Measurements from ENCODE around the gene EPB41L2.
A peak's percentile ranks its signal among the peaks of the same experiment; 100 is the strongest.

EPB41L2 gene

GRCh38 chr6:130864344-130864743, 198.7 kb downstream of the EPB41L2 start:
- no peak for DNase-seq
- no peak for ATAC-seq

- DNase-seq: no peak
- no peak for ATAC-seq
These were observed 199.4 kb downstream of the EPB41L2 start for GRCh38 chr6:130863415-130864230.

GRCh38 chr6:130862370-130862769, 200.7 kb downstream of the EPB41L2 start:
- no peak for ATAC-seq
- no peak for DNase-seq

- no peak for DNase-seq
- no peak for ATAC-seq
These were observed 203.7 kb downstream of the EPB41L2 start for GRCh38 chr6:130859161-130859867.

- ATAC-seq (no peak), DNase-seq (no peak)
These were observed 204.4 kb downstream of the EPB41L2 start for GRCh38 chr6:130858498-130859160.

GRCh38 chr6:130858054-130858453, 205.0 kb downstream of the EPB41L2 start:
- ATAC-seq (no peak), DNase-seq (no peak)

GRCh38 chr6:130853555-130854183, 209.4 kb downstream of the EPB41L2 start:
- ATAC-seq (no peak), DNase-seq (no peak)

- no peak for ATAC-seq
- no peak for DNase-seq
These were observed 210.0 kb downstream of the EPB41L2 start for GRCh38 chr6:130852844-130853554.

GRCh38 chr6:130851026-130851425, 212.0 kb downstream of the EPB41L2 start:
- DNase-seq: no peak
- no peak for ATAC-seq

- no peak for DNase-seq
- ATAC-seq: no peak
These were observed 213.5 kb downstream of the EPB41L2 start for GRCh38 chr6:130849594-130849993.

GRCh38 chr6:130848945-130849344, 214.1 kb downstream of the EPB41L2 start:
- peak; percentile 17 for DNase-seq
- ATAC-seq: peak; percentile 90

- DNase-seq (no peak), ATAC-seq (no peak)
These were observed 215.8 kb downstream of the EPB41L2 start for GRCh38 chr6:130847001-130847910.

GRCh38 chr6:130846501-130846900, 216.5 kb downstream of the EPB41L2 start:
- ATAC-seq (no peak), DNase-seq (no peak)

- DNase-seq: no peak
These were observed 219.3 kb downstream of the EPB41L2 start for GRCh38 chr6:130843575-130844320.

GRCh38 chr6:130841128-130841728, 221.8 kb downstream of the EPB41L2 start:
- ATAC-seq (no peak), DNase-seq (no peak)

More at GRCh38 chr6:130843575-130844320, 219.3 kb downstream of the EPB41L2 start:
- peak; percentile 61 for ATAC-seq

GRCh38 chr6:130840050-130840449, 223.0 kb downstream of the EPB41L2 start:
- DNase-seq: no peak
- no peak for ATAC-seq

- ATAC-seq (no peak), DNase-seq (no peak)
These were observed 223.7 kb downstream of the EPB41L2 start for GRCh38 chr6:130839379-130839778.

GRCh38 chr6:130838951-130839350, 224.1 kb downstream of the EPB41L2 start:
- DNase-seq (no peak), ATAC-seq (no peak)

- DNase-seq (no peak), ATAC-seq (no peak)
These were observed 224.7 kb downstream of the EPB41L2 start for GRCh38 chr6:130838250-130838860.
